ENCODE measurements around the gene ZNF416. TPM values are rescaled to one million over a fixed set of nuclear protein-coding genes. Genes with fewer than 3 reads are reported as not detected.

Gene ZNF416
- total and polyA plus RNA-seq, 9 of the 15 experiments (the other 6 are each of a cell fraction or from before 2014, with no cell fraction given): 0.20 to 2.0 (median 1.1) TPM

DNA sequence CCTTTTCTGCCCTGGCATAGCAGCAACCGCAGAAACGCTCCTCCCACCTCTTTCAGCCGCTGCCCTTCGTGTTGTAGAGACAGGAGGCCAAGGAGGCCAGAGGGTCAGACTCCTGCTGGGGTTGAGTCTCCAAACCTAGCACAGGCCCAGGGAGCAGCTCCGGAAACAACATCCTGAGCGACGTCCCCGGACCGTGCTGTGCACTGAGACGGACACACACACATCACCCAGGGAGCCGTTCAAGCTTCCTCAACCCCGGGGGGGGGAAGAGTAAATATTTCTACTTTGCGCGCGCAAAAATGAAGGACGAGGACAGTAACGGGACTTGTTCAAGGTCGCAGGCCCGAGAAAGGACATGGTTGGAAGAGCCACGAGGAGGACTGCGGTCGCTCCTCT is 19.7 kb downstream of the ZNF416 start (continued):
- TF ChIP-seq, protein P1, sequence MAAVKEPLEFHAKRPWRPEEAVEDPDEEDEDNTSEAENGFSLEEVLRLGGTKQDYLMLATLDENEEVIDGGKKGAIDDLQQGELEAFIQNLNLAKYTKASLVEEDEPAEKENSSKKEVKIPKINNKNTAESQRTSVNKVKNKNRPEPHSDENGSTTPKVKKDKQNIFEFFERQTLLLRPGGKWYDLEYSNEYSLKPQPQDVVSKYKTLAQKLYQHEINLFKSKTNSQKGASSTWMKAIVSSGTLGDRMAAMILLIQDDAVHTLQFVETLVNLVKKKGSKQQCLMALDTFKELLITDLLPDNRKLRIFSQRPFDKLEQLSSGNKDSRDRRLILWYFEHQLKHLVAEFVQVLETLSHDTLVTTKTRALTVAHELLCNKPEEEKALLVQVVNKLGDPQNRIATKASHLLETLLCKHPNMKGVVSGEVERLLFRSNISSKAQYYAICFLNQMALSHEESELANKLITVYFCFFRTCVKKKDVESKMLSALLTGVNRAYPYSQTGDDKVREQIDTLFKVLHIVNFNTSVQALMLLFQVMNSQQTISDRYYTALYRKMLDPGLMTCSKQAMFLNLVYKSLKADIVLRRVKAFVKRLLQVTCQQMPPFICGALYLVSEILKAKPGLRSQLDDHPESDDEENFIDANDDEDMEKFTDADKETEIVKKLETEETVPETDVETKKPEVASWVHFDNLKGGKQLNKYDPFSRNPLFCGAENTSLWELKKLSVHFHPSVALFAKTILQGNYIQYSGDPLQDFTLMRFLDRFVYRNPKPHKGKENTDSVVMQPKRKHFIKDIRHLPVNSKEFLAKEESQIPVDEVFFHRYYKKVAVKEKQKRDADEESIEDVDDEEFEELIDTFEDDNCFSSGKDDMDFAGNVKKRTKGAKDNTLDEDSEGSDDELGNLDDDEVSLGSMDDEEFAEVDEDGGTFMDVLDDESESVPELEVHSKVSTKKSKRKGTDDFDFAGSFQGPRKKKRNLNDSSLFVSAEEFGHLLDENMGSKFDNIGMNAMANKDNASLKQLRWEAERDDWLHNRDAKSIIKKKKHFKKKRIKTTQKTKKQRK (IDR thresholded peaks at IDR 0.05; ENCODE audit: borderline replicate concordance, low read depth, low read length): no peak
- TF ChIP-seq SP1 (CRISPR knock-in tag; IDR thresholded peaks at IDR 0.05) (no peak), ATF1 (CRISPR knock-in tag; IDR thresholded peaks at IDR 0.05) (no peak), ATF1 (tag; IDR thresholded peaks at IDR 0.05) (no peak), L3MBTL2 (IDR thresholded peaks at IDR 0.05) (peak; percentile 26; the same call in 1 of the 2 replicates)

DNA sequence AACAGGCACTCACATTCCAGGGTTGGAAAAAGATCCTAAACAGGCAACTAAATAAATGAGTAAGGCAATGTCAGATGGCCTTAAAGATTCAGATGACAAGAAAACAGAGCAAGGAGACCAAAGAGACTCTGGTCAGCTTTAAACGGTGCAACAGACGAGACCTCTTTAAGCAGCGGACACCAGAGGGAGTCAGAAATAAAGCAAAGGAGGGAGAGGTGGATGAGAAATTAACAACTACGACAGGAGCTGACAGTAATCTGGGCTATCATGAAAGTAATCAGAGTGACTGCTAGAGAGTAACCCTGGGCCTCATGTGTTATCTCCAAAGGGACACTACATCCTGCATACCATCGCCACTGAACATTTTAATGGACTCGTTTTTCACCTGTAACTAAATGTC is 20.2 kb downstream of the ZNF416 start:
- 0 out of 2 replicates have a peak, but pooled peaks cover 5% of the 10 kb centered on the region for H3K9me3 ChIP-seq (replicated peaks; ENCODE audit: control insufficient read depth, insufficient read depth, low read depth, low read length)
- no peaks in the 10 kb centered on the region for H3K9me1 ChIP-seq (ENCODE audit: control insufficient read depth, insufficient read depth, low read length)
- intact Hi-C loops (cut with micrococcal nuclease) (no loop called here), in situ Hi-C loops (cut with MboI) (no loop called here)
- H4K20me1 ChIP-seq (replicated peaks; ENCODE audit: control insufficient read depth, insufficient read depth, low read length): no peaks in the 10 kb centered on the region
- H3K4me2 ChIP-seq (ENCODE audit: insufficient read depth, low read length): peak overlapping the region; percentile 71
- ChIA-PET POLR2A (no interaction called here), CTCF (ENCODE audit: low intra/inter-chr PET ratio) (no interaction called here)
- ATAC-seq (peak; percentile 34; the same call in 2 of the 3 replicates), FAIRE-seq (peak; percentile 65), DNase-seq (ENCODE audit: extremely low read depth in 1 of 4, low spot score in 3 of 4) (peak in 3 of 4 experiments; percentile 16 to 25 (median 18))
- H3K36me3 ChIP-seq (ENCODE audit: control insufficient read depth, insufficient read depth, low read length): peaks cover 18% of the 10 kb centered on the region
- H3K27me3 ChIP-seq (ENCODE audit: control insufficient read depth in 2 of 2, insufficient read depth in 2 of 2, low read length in 2 of 2): no peaks in the 10 kb centered on the region; a peak in 1 of 5 replicates
- peaks cover 0 to 11% of the 10 kb centered on the region in 2 experiments; a peak in 2 of 5 replicates for H3K4me1 ChIP-seq (replicated peaks in 1 of 2; ENCODE audit: control insufficient read depth in 2 of 2, insufficient read depth in 2 of 2, low read length in 2 of 2)
- peak overlapping the region in 1 of 2 experiments; percentile 69; a peak in 1 of 4 replicates for H3K9ac ChIP-seq (ENCODE audit: insufficient read depth in 1 of 2, low read depth in 2 of 2, low read length in 2 of 2)
- H3K79me2 ChIP-seq (ENCODE audit: control insufficient read depth, insufficient read depth, low read length): peaks cover 20% of the 10 kb centered on the region
- no TSS peak for BruUV-seq (replicated peaks)
- no peak overlapping the region for H3K27ac ChIP-seq (ENCODE audit: extremely low read depth, low read depth, low read length)
- peak in 1 of 2 experiments; percentile 42; a peak in 2 of 4 replicates for TF ChIP-seq RAD21 (CRISPR knock-in tag; conservative IDR thresholded peaks at IDR 0.05 in 1 of 2, IDR thresholded peaks at IDR 0.05 in 1 of 2)
- no peak for TF ChIP-seq ATF3 (IDR thresholded peaks at IDR 0.05)
- no peak for TF ChIP-seq ATF3 (CRISPR knock-in tag; conservative IDR thresholded peaks at IDR 0.05)
- H2AFZ ChIP-seq (ENCODE audit: low read depth, low read length): no peak overlapping the region
- H3K4me3 ChIP-seq: peak overlapping the region; percentile 88
- WGBS (ENCODE audit: insufficient coverage, low coverage, missing lambda C conversion rate): 12% methylated on average over 6 of the region's 6 CpGs
